Suprapubic skin (tissue), 3 donors: ENCODE data around the gene GALNT11.

Experiments used
- CTCF ChIP-seq, 2 donors: fragments of 200-600 bp in 1 of 2; fragments of 450-650 bp in 1 of 2; sonication (generic) in 1 of 2; IDR thresholded peaks; one replicate each; pipeline ENCODE4 v1.5.1; 2016 to 2019; ENCODE audit warnings: antibody characterized with exemption in 2 of 2, mild to moderate bottlenecking in 1 of 2, moderate library complexity in 1 of 2
- POLR2A ChIP-seq, 2 donors: fragments of 450-650 bp; IDR thresholded peaks; one replicate each; pipeline ENCODE4 v1.6.1; 2017; ENCODE audit warnings: antibody characterized with exemption in 2 of 2, mild to moderate bottlenecking in 2 of 2, moderate library complexity in 2 of 2

- TF ChIP-seq POLR2A (IDR thresholded peaks at IDR 0.05) (no peak), CTCF (IDR thresholded peaks at IDR 0.05) (no peak)
Observed at GRCh38 chr7:152121432-152121831, 96.0 kb downstream of the GALNT11 start.
